Measurements from ENCODE around the gene KIRREL1. TPM values are rescaled to one million over a fixed set of nuclear protein-coding genes. Genes with fewer than 3 reads are reported as not detected.
A peak's percentile ranks its signal among the peaks of the same experiment; 100 is the strongest.

The KIRREL1 gene
- total RNA-seq, 1 donor from 2014 or later = 195 TPM

DNA sequence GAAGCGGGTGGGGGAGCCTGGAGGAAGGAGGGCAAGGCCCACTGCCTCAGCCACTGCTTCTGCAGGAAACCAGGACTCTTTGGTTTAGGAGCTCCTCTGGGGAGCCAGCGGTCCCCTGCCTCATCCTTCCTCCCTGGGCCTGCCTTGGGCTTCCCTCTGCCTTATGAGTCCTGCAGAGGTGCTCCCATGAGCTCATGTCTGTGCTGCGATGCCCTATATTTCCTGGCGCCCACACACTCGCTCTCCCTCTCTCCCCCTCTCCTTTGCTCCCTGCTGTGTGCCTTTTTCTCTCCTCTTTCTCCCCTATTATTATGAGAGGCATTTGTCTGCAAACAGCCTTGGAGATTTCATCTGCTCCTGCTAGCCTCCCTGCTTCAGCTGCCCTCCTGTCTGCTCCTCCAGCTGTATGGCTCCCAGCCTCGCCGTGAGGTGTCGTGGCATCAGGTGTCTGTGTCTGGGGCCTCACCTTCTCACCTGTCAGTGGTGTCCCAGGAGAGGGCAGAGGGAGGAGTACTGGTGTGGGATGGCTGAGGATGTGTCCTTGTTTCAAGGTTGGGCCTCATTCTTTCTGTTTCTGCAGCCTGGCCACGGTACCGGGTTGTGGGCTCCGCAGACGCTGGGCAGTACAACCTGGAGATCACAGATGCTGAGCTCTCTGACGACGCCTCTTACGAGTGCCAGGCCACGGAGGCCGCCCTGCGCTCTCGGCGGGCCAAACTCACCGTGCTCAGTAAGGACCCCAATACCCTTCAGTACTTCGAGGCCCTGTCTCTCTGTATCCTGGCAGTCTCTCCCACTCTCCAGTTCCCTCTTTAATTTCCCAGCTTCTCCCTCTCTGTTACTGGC is 84.2 kb downstream of the KIRREL1 start:
- H3K36me3 ChIP-seq (ENCODE audit: insufficient read depth, low read length) = peaks cover 45% of the 10 kb centered on the region
- FAIRE-seq (no peak), DNase-seq (ENCODE audit: low read depth) (no peak)
- H3K9me3 Mint-ChIP-seq (ENCODE audit: unreplicated experiment) = no peaks in the 10 kb centered on the region
- H3K36me3 Mint-ChIP-seq (ENCODE audit: low read depth, unreplicated experiment) = peaks cover 31% of the 10 kb centered on the region
- no peaks in the 10 kb centered on the region for H3K27me3 ChIP-seq (ENCODE audit: insufficient read depth, low read length)
- no peaks in the 10 kb centered on the region for H3K9me3 ChIP-seq (ENCODE audit: insufficient read depth, low read depth, low read length)
- H3K4me2 ChIP-seq (ENCODE audit: low read length) = no peak overlapping the region
- H3K27ac ChIP-seq (ENCODE audit: low read depth, low read length) = no peak overlapping the region
- peaks cover 55% of the 10 kb centered on the region for H3K79me2 ChIP-seq (ENCODE audit: insufficient read depth, low read length)
- H3K4me1 ChIP-seq (ENCODE audit: insufficient read depth, low read length) = no peaks in the 10 kb centered on the region
- H3K4me1 Mint-ChIP-seq (ENCODE audit: low read depth, unreplicated experiment) = peaks cover 38% of the 10 kb centered on the region
- no peaks in the 10 kb centered on the region for H3K27me3 Mint-ChIP-seq (ENCODE audit: low read depth, unreplicated experiment)
- H3K27ac Mint-ChIP-seq (ENCODE audit: unreplicated experiment) = peak overlapping the region; percentile 69
- no peak overlapping the region for H2AFZ ChIP-seq (ENCODE audit: low read depth, low read length)
- H3K9ac ChIP-seq (ENCODE audit: low read length) = no peak overlapping the region
- TF ChIP-seq CTCF (IDR thresholded peaks at IDR 0.05; ENCODE audit: insufficient read depth, low read depth, low read length) = no peak
- TF ChIP-seq EZH2 (IDR thresholded peaks at IDR 0.05; ENCODE audit: insufficient read depth, low read length) = no peak
- no peak overlapping the region for H3K4me3 Mint-ChIP-seq (ENCODE audit: unreplicated experiment)
- H3K4me3 ChIP-seq (ENCODE audit: insufficient read depth, low read depth, low read length) = no peak overlapping the region
- H4K20me1 ChIP-seq (ENCODE audit: insufficient read depth, low read length) = peaks cover 71% of the 10 kb centered on the region

- no peak for DNase-seq (ENCODE audit: low read depth)
- H3K4me1 Mint-ChIP-seq (ENCODE audit: low read depth, unreplicated experiment) = peaks cover 29% of the 10 kb centered on the region
- no peak overlapping the region for H3K9ac ChIP-seq (ENCODE audit: low read length)
- peaks cover 26% of the 10 kb centered on the region for H3K36me3 Mint-ChIP-seq (ENCODE audit: low read depth, unreplicated experiment)
- no peak overlapping the region for H3K27ac Mint-ChIP-seq (ENCODE audit: unreplicated experiment)
- FAIRE-seq = no peak
- H3K27me3 Mint-ChIP-seq (ENCODE audit: low read depth, unreplicated experiment) = no peaks in the 10 kb centered on the region
- no peak overlapping the region for H3K4me2 ChIP-seq (ENCODE audit: low read length)
- H3K9me3 ChIP-seq (ENCODE audit: insufficient read depth, low read depth, low read length) = no peaks in the 10 kb centered on the region
- H3K9me3 Mint-ChIP-seq (ENCODE audit: unreplicated experiment) = no peaks in the 10 kb centered on the region
- peaks cover 67% of the 10 kb centered on the region for H4K20me1 ChIP-seq (ENCODE audit: insufficient read depth, low read length)
- H2AFZ ChIP-seq (ENCODE audit: low read depth, low read length) = no peak overlapping the region
- no peak overlapping the region for H3K4me3 Mint-ChIP-seq (ENCODE audit: unreplicated experiment)
- H3K4me1 ChIP-seq (ENCODE audit: insufficient read depth, low read length) = no peaks in the 10 kb centered on the region
- peaks cover 46% of the 10 kb centered on the region for H3K79me2 ChIP-seq (ENCODE audit: insufficient read depth, low read length)
- H3K4me3 ChIP-seq (ENCODE audit: insufficient read depth, low read depth, low read length) = no peak overlapping the region
- TF ChIP-seq CTCF (IDR thresholded peaks at IDR 0.05; ENCODE audit: insufficient read depth, low read depth, low read length) = no peak
- H3K27ac ChIP-seq (ENCODE audit: low read depth, low read length) = no peak overlapping the region
- no peaks in the 10 kb centered on the region for H3K27me3 ChIP-seq (ENCODE audit: insufficient read depth, low read length)
- peaks cover 45% of the 10 kb centered on the region for H3K36me3 ChIP-seq (ENCODE audit: insufficient read depth, low read length)
Observed at GRCh38 chr1:158078569-158079080, 85.2 kb downstream of the KIRREL1 start.

DNA sequence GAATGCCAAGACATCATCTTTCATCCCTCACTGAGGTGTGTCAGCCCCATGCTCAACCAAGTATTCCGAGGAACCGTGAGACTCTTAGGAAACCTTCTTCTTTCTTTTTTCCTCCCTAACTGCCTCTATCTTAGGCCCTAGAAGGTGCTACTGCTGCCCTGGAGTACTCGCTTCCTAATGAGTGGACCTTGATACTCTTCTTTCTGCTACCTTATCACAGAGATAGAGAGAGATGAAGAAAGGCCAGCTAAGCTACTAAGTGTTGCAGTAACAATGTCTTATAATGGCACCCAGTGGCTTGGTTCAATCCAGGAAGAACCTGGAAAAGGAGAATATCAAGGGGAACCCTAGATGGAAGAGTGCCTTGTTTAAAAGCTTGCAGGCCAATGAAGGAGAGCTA is 86.6 kb downstream of the KIRREL1 start:
- Histone ChIP-seq H3K79me2 (ENCODE audit: insufficient read depth, low read length) (peaks cover 31% of the 10 kb centered on the region), H3K9me3 (ENCODE audit: insufficient read depth, low read depth, low read length) (no peaks in the 10 kb centered on the region), H3K4me3 (ENCODE audit: insufficient read depth, low read depth, low read length) (no peak overlapping the region), H3K4me1 (ENCODE audit: insufficient read depth, low read length) (no peaks in the 10 kb centered on the region), H4K20me1 (ENCODE audit: insufficient read depth, low read length) (peaks cover 54% of the 10 kb centered on the region), H3K4me2 (ENCODE audit: low read length) (no peak overlapping the region), H3K36me3 (ENCODE audit: insufficient read depth, low read length) (peaks cover 49% of the 10 kb centered on the region), H3K27me3 (ENCODE audit: insufficient read depth, low read length) (no peaks in the 10 kb centered on the region), H3K27ac (ENCODE audit: low read depth, low read length) (no peak overlapping the region), H3K9ac (ENCODE audit: low read length) (no peak overlapping the region), H2AFZ (ENCODE audit: low read depth, low read length) (no peak overlapping the region)
- Mint-ChIP-seq H3K27ac (ENCODE audit: unreplicated experiment) (no peak overlapping the region), H3K36me3 (ENCODE audit: low read depth, unreplicated experiment) (peaks cover 18% of the 10 kb centered on the region), H3K4me1 (ENCODE audit: low read depth, unreplicated experiment) (peaks cover 19% of the 10 kb centered on the region), H3K27me3 (ENCODE audit: low read depth, unreplicated experiment) (no peaks in the 10 kb centered on the region), H3K9me3 (ENCODE audit: unreplicated experiment) (no peaks in the 10 kb centered on the region), H3K4me3 (ENCODE audit: unreplicated experiment) (no peak overlapping the region)
- FAIRE-seq = no peak
- TF ChIP-seq EZH2 (IDR thresholded peaks at IDR 0.05; ENCODE audit: insufficient read depth, low read length) (no peak), CTCF (IDR thresholded peaks at IDR 0.05; ENCODE audit: insufficient read depth, low read depth, low read length) (no peak)
- DNase-seq (ENCODE audit: low read depth) = no peak
